HCT116 (cell line): ENCODE measurements around the gene MSI2. TPM values are rescaled to one million over a fixed set of nuclear protein-coding genes. Genes with fewer than 3 reads are reported as not detected.

ENCODE experiments used
- ATAC-seq: fragments of 200-7000 bp; cut with Tn5 transposase; 2 replicates; pipeline ENCODE4 v1.9.1; 2020; ENCODE audit warnings: mild to moderate bottlenecking, moderate library complexity
- BruUV-seq: library from RNA; stranded (reverse); fragments of 400-500 nt; replicated peaks from 2 replicates; lab custom pipeline; 2021; lab: Mats Ljungman, UMichigan
- CTCF ChIA-PET: fragments of 300-600 bp; sonication (Branson Sonifier 250); formaldehyde crosslinking; loops from one replicate; lab custom pipeline; 2021; ENCODE audit warnings: antibody characterized with exemption; lab: Charles Lee
- POLR2A ChIA-PET: fragments of 300-600, 350-600 bp; sonication (Branson Sonifier 250); formaldehyde crosslinking; loops from one replicate; lab custom pipeline; 2021; ENCODE audit warnings: antibody characterized with exemption; lab: Charles Lee
- RAD21 ChIA-PET, 2 experiments: fragments of 300-600 bp; sonication (Branson Sonifier 250); formaldehyde crosslinking; loops; one replicate each; lab custom pipeline; 2023; ENCODE audit warnings: low total read pairs in 2 of 2; ENCODE audit not compliant: uncharacterized antibody in 2 of 2, unreplicated experiment in 2 of 2, low non-redundant PET in 1 of 2; lab: Charles Lee
- DNase-seq: peaks from one replicate; pipeline ENCODE4 v3.0.0-alpha.2; 2010; ENCODE audit warnings: low read depth, low spot score
- H2AFZ ChIP-seq: fragments of 200-600 bp; shearing (Covaris generic), sonication (generic); 2 replicates; pipeline ENCODE4 v1.6.1; 2017; ENCODE audit warnings: low read depth, mixed run types, mixed read lengths, antibody characterized with exemption, low read length; ENCODE audit not compliant: poor library complexity, severe bottlenecking
- H3K27ac ChIP-seq: 2 replicates; pipeline ENCODE4 v1.5.1; 2012; ENCODE audit warnings: low read depth, low read length
- H3K27me3 ChIP-seq: fragments of 200-600 bp; sonication (generic); 2 replicates; pipeline ENCODE4 v1.6.1; 2016; ENCODE audit warnings: mixed run types, low read length, mixed read lengths; ENCODE audit not compliant: insufficient read depth
- H3K36me3 ChIP-seq, 2 experiments: fragments of 200-500 bp in 1 of 2; fragments of 200-600 bp in 1 of 2; sonication (Bioruptor generic) in 1 of 2; sonication (generic) in 1 of 2; 2 replicates each; pipeline versions ENCODE4 v1.5.1 to v1.6.1; 2014 to 2016; ENCODE audit warnings: low read length in 2 of 2, inconsistent platforms in 1 of 2, mixed read lengths in 1 of 2, mixed run types in 1 of 2; ENCODE audit not compliant: insufficient read depth in 2 of 2, control insufficient read depth in 1 of 2
- H3K4me1 ChIP-seq, 2 experiments: fragments of 200-600 bp in 1 of 2; sonication (generic) in 1 of 2; 2 replicates each; pipeline versions ENCODE4 v1.5.1 to v1.6.1; 2012 to 2017; ENCODE audit warnings: low read length in 2 of 2, inconsistent platforms in 1 of 2, mild to moderate bottlenecking in 1 of 2, mixed read lengths in 1 of 2, mixed run types in 1 of 2, moderate library complexity in 1 of 2; ENCODE audit not compliant: insufficient read depth in 2 of 2, control insufficient read depth in 1 of 2
- H3K4me2 ChIP-seq: fragments of 200-600 bp; sonication (generic); 2 replicates; pipeline ENCODE4 v1.6.1; 2017; ENCODE audit warnings: mixed run types, low read length, mixed read lengths
- H3K4me3 ChIP-seq, 2 experiments: fragments of 200-600 bp in 1 of 2; sonication (generic) in 1 of 2; replicated peaks in 1 of 2; 2 replicates each; pipeline ENCODE4 v1.5.1; 2011 to 2016; ENCODE audit warnings: low read length in 2 of 2, control low read depth in 1 of 2, low read depth in 1 of 2, mild to moderate bottlenecking in 1 of 2, mixed read lengths in 1 of 2, mixed run types in 1 of 2
- H3K79me2 ChIP-seq: fragments of 200-600 bp; sonication (generic); 2 replicates; pipeline ENCODE4 v1.6.1; 2017; ENCODE audit warnings: mild to moderate bottlenecking, mixed run types, low read length, moderate library complexity, mixed read lengths; ENCODE audit not compliant: insufficient read depth
- H3K9ac ChIP-seq: fragments of 200-600 bp; sonication (generic); 2 replicates; pipeline ENCODE4 v1.6.1; 2016; ENCODE audit warnings: low read length, mixed read lengths
- H3K9me2 ChIP-seq: fragments of 200-600 bp; sonication (generic), shearing (Covaris generic); 2 replicates; pipeline ENCODE4 v1.6.1; 2017; ENCODE audit warnings: mixed run types, mild to moderate bottlenecking, moderate library complexity; ENCODE audit not compliant: insufficient read depth
- H3K9me3 ChIP-seq, 2 experiments: fragments of 200-500 bp in 1 of 2; fragments of 200-600 bp in 1 of 2; sonication (Bioruptor generic) in 1 of 2; sonication (generic) in 1 of 2; 2 replicates each; pipeline ENCODE4 v1.6.1; 2014 to 2017; ENCODE audit warnings: low read length in 2 of 2, mixed read lengths in 2 of 2, inconsistent platforms in 1 of 2, low read depth in 1 of 2, mild to moderate bottlenecking in 1 of 2, mixed run types in 1 of 2, moderate library complexity in 1 of 2; ENCODE audit not compliant: control insufficient read depth in 1 of 2, insufficient read depth in 1 of 2
- H4K20me1 ChIP-seq: fragments of 200-600 bp; sonication (generic), shearing (Covaris generic); 2 replicates; pipeline ENCODE4 v1.6.1; 2017; ENCODE audit warnings: mixed run types, mild to moderate bottlenecking, moderate library complexity; ENCODE audit not compliant: insufficient read depth
- CBX3 ChIP-seq: IDR thresholded peaks from 2 replicates; pipeline ENCODE4 v1.6.1; 2012; ENCODE audit warnings: low read depth
- CEBPB ChIP-seq: IDR thresholded peaks from 2 replicates; pipeline ENCODE4 v1.6.1; 2012; ENCODE audit warnings: low read depth
- EGR1 ChIP-seq: IDR thresholded peaks from 2 replicates; pipeline ENCODE4 v1.6.1; 2012; ENCODE audit warnings: low read depth
- ELF1 ChIP-seq: IDR thresholded peaks from 2 replicates; pipeline ENCODE4 v1.6.1; 2012; ENCODE audit warnings: low read depth, borderline replicate concordance
- EZH2 ChIP-seq: fragments of 200-600 bp; sonication (generic); IDR thresholded peaks from 2 replicates; pipeline ENCODE4 v1.6.1; 2017; ENCODE audit warnings: antibody characterized with exemption, mixed run types
- EZH2phosphoT487 ChIP-seq: fragments of 200-600 bp; IDR thresholded peaks from 2 replicates; pipeline ENCODE4 v1.6.1; 2018; ENCODE audit warnings: antibody characterized with exemption, borderline replicate concordance
- FOSL1 ChIP-seq: IDR thresholded peaks from 2 replicates; pipeline ENCODE4 v1.6.1; 2012; ENCODE audit warnings: low read depth
- JUND ChIP-seq: IDR thresholded peaks from 2 replicates; pipeline ENCODE4 v1.6.1; 2012
- POLR2A ChIP-seq: IDR thresholded peaks from 2 replicates; pipeline ENCODE4 v1.7.0; 2011; ENCODE audit warnings: borderline replicate concordance; ENCODE audit not compliant: insufficient read depth, insufficient read length; ENCODE audit errors: extremely low read depth
- SIN3A ChIP-seq: IDR thresholded peaks from 2 replicates; pipeline ENCODE4 v1.6.1; 2012; ENCODE audit warnings: low read depth
- TCF7L2 ChIP-seq: IDR thresholded peaks from 2 replicates; pipeline ENCODE4 v1.7.0; 2011; ENCODE audit warnings: borderline replicate concordance, inconsistent platforms; ENCODE audit not compliant: insufficient read depth, insufficient read length; ENCODE audit errors: extremely low read depth
- YY1 ChIP-seq: IDR thresholded peaks from 2 replicates; pipeline ENCODE4 v1.6.1; 2011; ENCODE audit warnings: low read length, low read depth, moderate library complexity, mild to moderate bottlenecking; ENCODE audit not compliant: insufficient replicate concordance; ENCODE audit errors: extremely low read depth
- ZFX ChIP-seq: fragments of 450-650 bp; IDR thresholded peaks from 2 replicates; pipeline ENCODE4 v1.6.1; 2017
- ZNF274 ChIP-seq: fragments of 200-500 bp; sonication (Bioruptor generic); IDR thresholded peaks from 2 replicates; pipeline ENCODE4 v1.6.1; 2014; ENCODE audit warnings: mild to moderate bottlenecking, low read depth, low read length, inconsistent platforms
- intact Hi-C: fragments of 100-400 bp; cut with micrococcal nuclease; formaldehyde crosslinking; loops from 2 replicates; pipeline ENCODE4 v1.10.0; 2022
- total RNA-seq: library from RNA; stranded (reverse); gene quantifications from one replicate; pipeline ENCODE4 v1.2.1, GENCODE V29; 2021; ENCODE audit not compliant: unreplicated experiment
- TF ChIP-seq, protein P1 (sequence below): IDR thresholded peaks from 2 replicates; pipeline ENCODE4 v1.6.1; 2012
- TF ChIP-seq, protein P2 (sequence below): IDR thresholded peaks from 2 replicates; pipeline ENCODE4 v1.6.1; 2012
- TF ChIP-seq, protein P3 (sequence below): IDR thresholded peaks from 2 replicates; pipeline ENCODE4 v1.6.1; 2011; ENCODE audit warnings: mild to moderate bottlenecking, low read length, moderate library complexity; ENCODE audit not compliant: insufficient replicate concordance; ENCODE audit errors: extremely low read depth

Gene MSI2
- total RNA-seq, 1 experiment from 2014 or later, result 137 TPM

DNA sequence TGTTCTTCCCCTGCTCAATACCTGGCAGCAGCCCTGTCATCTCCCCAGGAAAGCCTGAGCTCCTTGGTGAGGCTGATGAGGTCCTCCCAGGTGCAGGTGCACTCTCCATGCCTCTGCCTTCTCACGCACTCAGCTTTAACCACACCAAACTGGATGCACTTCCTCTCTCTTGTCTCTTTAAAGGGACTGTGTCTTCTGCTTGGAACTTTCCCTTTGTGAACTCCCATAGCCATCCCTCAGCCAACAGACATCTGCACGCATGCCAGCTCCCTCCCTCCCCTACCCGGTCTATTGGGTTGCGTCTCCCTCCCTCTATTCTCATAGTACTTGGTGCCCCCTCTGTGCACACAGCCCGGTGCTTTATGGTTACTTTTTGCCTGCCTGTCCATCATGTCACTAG is 231.2 kb downstream of the MSI2 start:
- no TSS peak for BruUV-seq
- Histone ChIP-seq H3K9ac (no peak overlapping the region), H3K27ac (no peak overlapping the region), H4K20me1 (0 out of 2 replicates have a peak, but pooled peaks cover 4% of the 10 kb centered on the region), H3K4me1 (no peaks in the 10 kb centered on the region), H3K9me3 (no peaks in the 10 kb centered on the region), H3K9me2 (no peaks in the 10 kb centered on the region), H3K79me2 (no peaks in the 10 kb centered on the region), H2AFZ (no peak overlapping the region), H3K36me3 (no peaks in the 10 kb centered on the region), H3K4me2 (no peak overlapping the region), H3K27me3 (no peaks in the 10 kb centered on the region), H3K4me3 (no peak overlapping the region)
- ChIA-PET CTCF (no interaction called here), RAD21 (no interaction called here), POLR2A (no interaction called here)
- no peak for TF ChIP-seq SIN3A
- no peak for TF ChIP-seq JUND
- TF ChIP-seq, protein P1, sequence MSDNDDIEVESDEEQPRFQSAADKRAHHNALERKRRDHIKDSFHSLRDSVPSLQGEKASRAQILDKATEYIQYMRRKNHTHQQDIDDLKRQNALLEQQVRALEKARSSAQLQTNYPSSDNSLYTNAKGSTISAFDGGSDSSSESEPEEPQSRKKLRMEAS, result no peak
- TF ChIP-seq CEBPB, result no peak
- no peak for TF ChIP-seq ELF1
- ATAC-seq, result no peak
- intact Hi-C loops, result no loop called here
- no peak for DNase-seq

DNA sequence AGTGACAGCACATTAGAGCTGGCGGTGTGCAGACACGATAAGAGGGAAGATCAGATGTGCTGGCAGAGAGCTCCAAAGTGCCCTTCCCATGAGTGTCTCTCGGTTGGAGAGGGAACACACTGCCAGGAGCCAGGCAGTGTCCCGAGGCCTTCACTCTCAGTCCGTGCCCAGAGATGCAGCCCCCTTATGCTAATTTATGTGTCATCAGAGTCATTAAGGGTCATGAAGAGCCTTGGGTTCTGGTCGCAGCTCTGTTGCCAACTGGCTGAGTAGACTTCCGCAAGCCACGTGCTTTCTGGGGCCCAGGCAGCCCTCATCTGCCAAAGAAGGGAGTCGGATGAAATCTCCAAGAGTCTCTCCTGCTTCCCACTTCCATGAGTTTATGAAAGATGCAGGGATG is 232.5 kb downstream of the MSI2 start:
- H3K27ac ChIP-seq, result no peak overlapping the region
- no peak overlapping the region for H3K4me3 ChIP-seq
- no peaks in the 10 kb centered on the region for H3K9me2 ChIP-seq
- no peak for ATAC-seq
- no peaks in the 10 kb centered on the region for H3K4me1 ChIP-seq
- intact Hi-C loops, result no loop called here
- no peak for TF ChIP-seq ZFX
- no peak for TF ChIP-seq EGR1
- no peak for TF ChIP-seq ZNF274
- TF ChIP-seq FOSL1, result no peak
- TF ChIP-seq TCF7L2, result no peak
- no peak for TF ChIP-seq CBX3
- no peak for TF ChIP-seq YY1
- no peak for TF ChIP-seq ELF1
- no peak for TF ChIP-seq JUND
- TF ChIP-seq, protein P2, sequence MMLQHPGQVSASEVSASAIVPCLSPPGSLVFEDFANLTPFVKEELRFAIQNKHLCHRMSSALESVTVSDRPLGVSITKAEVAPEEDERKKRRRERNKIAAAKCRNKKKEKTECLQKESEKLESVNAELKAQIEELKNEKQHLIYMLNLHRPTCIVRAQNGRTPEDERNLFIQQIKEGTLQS, result no peak
- TF ChIP-seq, protein P3, sequence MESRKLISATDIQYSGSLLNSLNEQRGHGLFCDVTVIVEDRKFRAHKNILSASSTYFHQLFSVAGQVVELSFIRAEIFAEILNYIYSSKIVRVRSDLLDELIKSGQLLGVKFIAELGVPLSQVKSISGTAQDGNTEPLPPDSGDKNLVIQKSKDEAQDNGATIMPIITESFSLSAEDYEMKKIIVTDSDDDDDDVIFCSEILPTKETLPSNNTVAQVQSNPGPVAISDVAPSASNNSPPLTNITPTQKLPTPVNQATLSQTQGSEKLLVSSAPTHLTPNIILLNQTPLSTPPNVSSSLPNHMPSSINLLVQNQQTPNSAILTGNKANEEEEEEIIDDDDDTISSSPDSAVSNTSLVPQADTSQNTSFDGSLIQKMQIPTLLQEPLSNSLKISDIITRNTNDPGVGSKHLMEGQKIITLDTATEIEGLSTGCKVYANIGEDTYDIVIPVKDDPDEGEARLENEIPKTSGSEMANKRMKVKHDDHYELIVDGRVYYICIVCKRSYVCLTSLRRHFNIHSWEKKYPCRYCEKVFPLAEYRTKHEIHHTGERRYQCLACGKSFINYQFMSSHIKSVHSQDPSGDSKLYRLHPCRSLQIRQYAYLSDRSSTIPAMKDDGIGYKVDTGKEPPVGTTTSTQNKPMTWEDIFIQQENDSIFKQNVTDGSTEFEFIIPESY, result no peak
- TF ChIP-seq, protein P1, result no peak
- no peak for TF ChIP-seq EZH2
- no peak for TF ChIP-seq POLR2A
- TF ChIP-seq EZH2phosphoT487, result no peak
- no peaks in the 10 kb centered on the region for H3K36me3 ChIP-seq
- no peaks in the 10 kb centered on the region for H3K9me3 ChIP-seq
- no peak overlapping the region for H3K9ac ChIP-seq
- no peak overlapping the region for H2AFZ ChIP-seq
- H3K79me2 ChIP-seq, result no peaks in the 10 kb centered on the region
- no peaks in the 10 kb centered on the region for H3K27me3 ChIP-seq
- no TSS peak for BruUV-seq
- POLR2A ChIA-PET, result no interaction called here
- RAD21 ChIA-PET, result no interaction called here
- 0 out of 2 replicates have a peak, but pooled peaks cover 4% of the 10 kb centered on the region for H4K20me1 ChIP-seq
- no peak for DNase-seq
- CTCF ChIA-PET, result no interaction called here
- H3K4me2 ChIP-seq, result no peak overlapping the region
